Keratinocyte (primary cell): ENCODE results near the gene CCNDBP1. TPM values are rescaled to one million over a fixed set of nuclear protein-coding genes. Genes with fewer than 3 reads are reported as not detected.

Experiments
- DNase-seq: peaks from one replicate; pipeline ENCODE4 v3.0.0-alpha.2; 2011; ENCODE audit warnings: low read depth, missing footprints, low spot score
- FAIRE-seq: peaks from 2 replicates; lab custom pipeline; 2011; peaks lifted over from hg19 to GRCh38; lab: Jason Lieb, UNC
- H2AFZ ChIP-seq: 2 replicates; pipeline ENCODE4 v1.6.0; 2012; ENCODE audit warnings: low read length, control low read depth, inconsistent platforms; ENCODE audit not compliant: control insufficient read depth
- H3K27ac ChIP-seq: 2 replicates; pipeline ENCODE4 v1.5.1; 2011; ENCODE audit warnings: low read length; ENCODE audit not compliant: control insufficient read depth, insufficient read depth
- H3K27me3 ChIP-seq: 3 replicates; pipeline ENCODE4 v1.6.0; 2011; ENCODE audit warnings: low read length; ENCODE audit not compliant: control insufficient read depth, insufficient read depth; ENCODE audit errors: extremely low read depth
- H3K36me3 ChIP-seq, 2 experiments: 2 replicates in 1 of 2; 3 replicates in 1 of 2; pipeline ENCODE4 v1.5.1; 2011; ENCODE audit warnings: low read length in 2 of 2, mild to moderate bottlenecking in 1 of 2; ENCODE audit not compliant: control insufficient read depth in 2 of 2, insufficient read depth in 2 of 2; ENCODE audit errors: extremely low read depth in 1 of 2
- H3K4me1 ChIP-seq: 3 replicates; pipeline ENCODE4 v1.5.1; 2011; ENCODE audit warnings: low read length; ENCODE audit not compliant: control insufficient read depth, insufficient read depth; ENCODE audit errors: extremely low read depth
- H3K4me2 ChIP-seq: 3 replicates; pipeline ENCODE4 v1.6.0; 2011; ENCODE audit warnings: low read depth, low read length; ENCODE audit not compliant: control insufficient read depth, insufficient read depth; ENCODE audit errors: extremely low read depth
- H3K4me3 ChIP-seq, 3 experiments: fragments of 200-600 bp in 1 of 3; sonication (generic) in 1 of 3; 2 replicates in 2 of 3; 3 replicates in 1 of 3; pipeline ENCODE4 v1.5.1; 2011 to 2016; ENCODE audit warnings: low read length in 3 of 3, mild to moderate bottlenecking in 3 of 3, control low read depth in 2 of 3, inconsistent platforms in 1 of 3, low read depth in 1 of 3, mixed read lengths in 1 of 3, mixed run types in 1 of 3, moderate library complexity in 1 of 3; ENCODE audit not compliant: control insufficient read depth in 2 of 3, insufficient read depth in 2 of 3; ENCODE audit errors: extremely low read depth in 1 of 3
- H3K79me2 ChIP-seq: 2 replicates; pipeline ENCODE4 v1.6.0; 2012; ENCODE audit warnings: low read length; ENCODE audit not compliant: control insufficient read depth, insufficient read depth
- H3K9ac ChIP-seq: 3 replicates; pipeline ENCODE4 v1.6.0; 2011; ENCODE audit warnings: low read length; ENCODE audit not compliant: control insufficient read depth, insufficient read depth; ENCODE audit errors: extremely low read depth
- H3K9me1 ChIP-seq: 3 replicates; pipeline ENCODE4 v1.6.0; 2011; ENCODE audit warnings: low read length; ENCODE audit not compliant: control insufficient read depth, insufficient read depth; ENCODE audit errors: extremely low read depth
- H3K9me3 ChIP-seq: 2 replicates; pipeline ENCODE4 v1.5.1; 2012; ENCODE audit warnings: low read depth, low read length; ENCODE audit not compliant: control insufficient read depth
- H4K20me1 ChIP-seq: 3 replicates; pipeline ENCODE4 v1.6.0; 2011; ENCODE audit warnings: low read length; ENCODE audit not compliant: control insufficient read depth, insufficient read depth; ENCODE audit errors: extremely low read depth
- EZH2 ChIP-seq: IDR thresholded peaks from one replicate; pipeline ENCODE4 v1.6.1; 2012; ENCODE audit warnings: inconsistent platforms, mild to moderate bottlenecking, low read length, moderate library complexity
- dilution Hi-C: fragments of 300-500 bp; cut with MboI; formaldehyde crosslinking; loops from one replicate; pipeline ENCODE4 v1.7.0; 2020; ENCODE audit warnings: low sequenced_read_pairs; ENCODE audit not compliant: extremely low pct_ligation_motif_present
- polyA plus RNA-seq, 5 experiments: library from polyadenylated mRNA; depleted of rRNA in 3 of 5; stranded (reverse) in 3 of 5; stranded (forward) in 1 of 5; unstranded in 1 of 5; fragments of >200 nt; gene quantifications; 1 replicate in 1 of 5; 2 replicates in 3 of 5; 3 replicates in 1 of 5; pipeline versions ENCODE4 v1.2.1 to v1.2.3, GENCODE V29; 2011 to 2012; ENCODE audit warnings: missing spikeins in 2 of 5, low read depth in 1 of 5, low replicate concordance in 1 of 5
- TF ChIP-seq, protein P1 (sequence below), 3 experiments: IDR thresholded peaks in 1 of 3; conservative IDR thresholded peaks in 1 of 3; optimal IDR thresholded peaks in 1 of 3; 2 replicates in 2 of 3; 3 replicates in 1 of 3; pipeline versions ENCODE3 to v1.5.1; 2011; ENCODE audit warnings: low read length in 3 of 3, mild to moderate bottlenecking in 3 of 3, moderate library complexity in 2 of 3, control low read depth in 1 of 3, inconsistent platforms in 1 of 3; ENCODE audit not compliant: insufficient read depth in 2 of 3; ENCODE audit errors: extremely low read depth in 1 of 3

CCNDBP1 gene
- polyA plus RNA-seq, 1 donor (not counting 4 experiments of a cell fraction or from before 2014, with no cell fraction given), result 53.5 TPM

GRCh38 chr15:43210807-43211206 is 25.6 kb downstream of the CCNDBP1 start:
- DNase-seq (no peak), FAIRE-seq (no peak)
- Histone ChIP-seq H3K4me1 (no peaks in the 10 kb centered on the region), H2AFZ (no peak overlapping the region), H3K4me3 (no peak overlapping the region), H3K27me3 (peaks cover 23% of the 10 kb centered on the region), H3K9me1 (no peaks in the 10 kb centered on the region), H4K20me1 (no peaks in the 10 kb centered on the region), H3K79me2 (no peaks in the 10 kb centered on the region), H3K9me3 (no peaks in the 10 kb centered on the region), H3K36me3 (no peaks in the 10 kb centered on the region), H3K4me2 (no peak overlapping the region), H3K27ac (no peak overlapping the region), H3K9ac (no peak overlapping the region)
- dilution Hi-C loops, result no loop called here
- TF ChIP-seq, protein P1, sequence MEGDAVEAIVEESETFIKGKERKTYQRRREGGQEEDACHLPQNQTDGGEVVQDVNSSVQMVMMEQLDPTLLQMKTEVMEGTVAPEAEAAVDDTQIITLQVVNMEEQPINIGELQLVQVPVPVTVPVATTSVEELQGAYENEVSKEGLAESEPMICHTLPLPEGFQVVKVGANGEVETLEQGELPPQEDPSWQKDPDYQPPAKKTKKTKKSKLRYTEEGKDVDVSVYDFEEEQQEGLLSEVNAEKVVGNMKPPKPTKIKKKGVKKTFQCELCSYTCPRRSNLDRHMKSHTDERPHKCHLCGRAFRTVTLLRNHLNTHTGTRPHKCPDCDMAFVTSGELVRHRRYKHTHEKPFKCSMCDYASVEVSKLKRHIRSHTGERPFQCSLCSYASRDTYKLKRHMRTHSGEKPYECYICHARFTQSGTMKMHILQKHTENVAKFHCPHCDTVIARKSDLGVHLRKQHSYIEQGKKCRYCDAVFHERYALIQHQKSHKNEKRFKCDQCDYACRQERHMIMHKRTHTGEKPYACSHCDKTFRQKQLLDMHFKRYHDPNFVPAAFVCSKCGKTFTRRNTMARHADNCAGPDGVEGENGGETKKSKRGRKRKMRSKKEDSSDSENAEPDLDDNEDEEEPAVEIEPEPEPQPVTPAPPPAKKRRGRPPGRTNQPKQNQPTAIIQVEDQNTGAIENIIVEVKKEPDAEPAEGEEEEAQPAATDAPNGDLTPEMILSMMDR (optimal IDR thresholded peaks at IDR 0.05 in 1 of 3, IDR thresholded peaks at IDR 0.05 in 1 of 3, conservative IDR thresholded peaks at IDR 0.05 in 1 of 3; ENCODE audit: extremely low read depth in 1 of 3, insufficient read depth in 2 of 3, low read length in 3 of 3), result no peak
- TF ChIP-seq EZH2, result no peak

DNA sequence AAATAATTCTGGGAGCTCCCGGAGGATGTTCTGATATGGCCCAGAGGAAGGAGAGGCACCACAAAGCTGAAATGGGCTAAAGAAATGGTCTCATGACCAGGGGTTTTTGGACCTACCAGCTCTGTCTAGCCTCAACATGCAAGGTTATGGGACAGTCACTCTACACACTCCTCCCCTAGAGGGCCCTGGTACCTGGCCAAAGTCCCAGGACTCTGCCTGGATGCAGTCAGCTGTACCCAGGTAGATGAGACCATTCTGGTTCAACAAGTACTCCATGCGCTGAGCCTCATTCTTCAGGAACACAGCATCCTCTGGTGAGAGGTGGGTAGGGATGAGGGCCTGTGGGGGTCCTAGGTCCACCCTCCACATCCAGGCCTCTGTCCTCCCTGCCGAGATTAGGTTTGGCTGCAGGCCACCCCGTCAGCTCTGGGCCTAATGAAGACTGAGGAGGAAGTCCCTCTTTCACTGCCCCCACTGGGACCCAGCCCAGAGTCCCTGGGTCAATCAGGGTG is 26.1 kb downstream of the CCNDBP1 start:
- no peaks in the 10 kb centered on the region for H3K36me3 ChIP-seq
- FAIRE-seq (no peak), DNase-seq (no peak)
- H3K9me1 ChIP-seq, result no peaks in the 10 kb centered on the region
- H3K9me3 ChIP-seq, result no peaks in the 10 kb centered on the region
- H3K27ac ChIP-seq, result no peak overlapping the region
- H2AFZ ChIP-seq, result no peak overlapping the region
- H3K27me3 ChIP-seq, result peaks cover 19% of the 10 kb centered on the region
- H3K4me1 ChIP-seq, result no peaks in the 10 kb centered on the region
- no peaks in the 10 kb centered on the region for H3K79me2 ChIP-seq
- H3K4me2 ChIP-seq, result no peak overlapping the region
- H3K4me3 ChIP-seq, result no peak overlapping the region
- dilution Hi-C loops, result no loop called here
- no peak for TF ChIP-seq EZH2
- TF ChIP-seq, protein P1 (optimal IDR thresholded peaks at IDR 0.05 in 1 of 3, IDR thresholded peaks at IDR 0.05 in 1 of 3, conservative IDR thresholded peaks at IDR 0.05 in 1 of 3; ENCODE audit: extremely low read depth in 1 of 3, insufficient read depth in 2 of 3, low read length in 3 of 3), result no peak
- no peak overlapping the region for H3K9ac ChIP-seq
- H4K20me1 ChIP-seq, result no peaks in the 10 kb centered on the region
